NCI-H524 (cell line): ENCODE data around the gene RPAP2.
"Not testable (repeated sequence)": the region's sequence is repeated elsewhere in the genome, so short reads cannot be mapped to it uniquely, and the experiment has no call there.

Experiments used
- DNase-seq, 2 experiments: peaks; one replicate each; lab custom pipeline; 2025; lab: John Stamatoyannopoulos, UW

The RPAP2 gene

GRCh38 chr1:92376345-92376744 lies 77.5 kb downstream of the RPAP2 start:
- no peak for DNase-seq

- DNase-seq = not testable (repeated sequence)
Observed at GRCh38 chr1:92377991-92378390, 79.1 kb downstream of the RPAP2 start.

- DNase-seq = no peak
Observed at GRCh38 chr1:92380867-92381266, 82.0 kb downstream of the RPAP2 start.

- DNase-seq = not testable (repeated sequence)
Observed at GRCh38 chr1:92393966-92394365, 95.1 kb downstream of the RPAP2 start.

GRCh38 chr1:92398519-92398918 lies 99.7 kb downstream of the RPAP2 start:
- no peak for DNase-seq

GRCh38 chr1:92399076-92399475 lies 100.2 kb downstream of the RPAP2 start:
- no peak for DNase-seq

GRCh38 chr1:92404661-92405060 lies 105.8 kb downstream of the RPAP2 start:
- no peak for DNase-seq

GRCh38 chr1:92408825-92409224 lies 110.0 kb downstream of the RPAP2 start:
- DNase-seq = no peak

- no peak for DNase-seq
Observed at GRCh38 chr1:92409946-92410549, 111.2 kb downstream of the RPAP2 start.

- peak in 1 of 2 experiments; percentile 19 for DNase-seq
Observed at GRCh38 chr1:92410706-92411105, 111.8 kb downstream of the RPAP2 start.

GRCh38 chr1:92411511-92411910 lies 112.7 kb downstream of the RPAP2 start:
- DNase-seq = peak in 1 of 2 experiments; percentile 4

GRCh38 chr1:92419642-92420041 lies 120.8 kb downstream of the RPAP2 start:
- DNase-seq = no peak

- peak; percentile 5 to 37 for DNase-seq
Observed at GRCh38 chr1:92424381-92424780, 125.5 kb downstream of the RPAP2 start.

- DNase-seq = peak; percentile 89 to 94
Observed at GRCh38 chr1:92425617-92426016, 126.8 kb downstream of the RPAP2 start.

GRCh38 chr1:92430030-92430429 lies 131.2 kb downstream of the RPAP2 start:
- DNase-seq = no peak

GRCh38 chr1:92434572-92434971 lies 135.7 kb downstream of the RPAP2 start:
- not testable (repeated sequence) for DNase-seq

- no peak for DNase-seq
Observed at GRCh38 chr1:92439291-92439690, 140.4 kb downstream of the RPAP2 start.

GRCh38 chr1:92441316-92441696 lies 142.4 kb downstream of the RPAP2 start:
- no peak for DNase-seq

- DNase-seq = peak; percentile 74 to 79
Observed at GRCh38 chr1:92441697-92442342, 143.0 kb downstream of the RPAP2 start.

- no peak for DNase-seq
Observed at GRCh38 chr1:92442351-92442750, 143.5 kb downstream of the RPAP2 start.

GRCh38 chr1:92443893-92444292 lies 145.0 kb downstream of the RPAP2 start:
- no peak for DNase-seq

- no peak for DNase-seq
Observed at GRCh38 chr1:92444351-92444750, 145.5 kb downstream of the RPAP2 start.

- no peak for DNase-seq
Observed at GRCh38 chr1:92445865-92446264, 147.0 kb downstream of the RPAP2 start.

- DNase-seq = no peak
Observed at GRCh38 chr1:92446546-92446945, 147.7 kb downstream of the RPAP2 start.
